Uterus (tissue), 4 donors: ENCODE data around the gene MTFMT. TPM values are rescaled to one million over a fixed set of nuclear protein-coding genes. Genes with fewer than 3 reads are reported as not detected.
"Not testable (repeated sequence)": the region's sequence is repeated elsewhere in the genome, so short reads cannot be mapped to it uniquely, and the experiment has no call there.

Experiments
- DNase-seq, 2 donors: peaks; one replicate each; pipeline ENCODE4 v3.0.0-alpha.2; 2019 to 2020
- H3K27ac ChIP-seq, 2 donors: fragments of 200-600 bp; sonication (generic); 1 replicate in 1 of 2; 2 replicates in 1 of 2; pipeline ENCODE4 v1.5.1; 2016 to 2018
- H3K27me3 ChIP-seq, 2 donors: fragments of 200-600 bp; sonication (generic); one replicate each; pipeline ENCODE4 v1.5.1; 2018 to 2019; ENCODE audit warnings: control low read depth in 1 of 2
- H3K36me3 ChIP-seq, 2 donors: fragments of 200-600 bp; sonication (generic); one replicate each; pipeline ENCODE4 v1.5.1; 2019; ENCODE audit warnings: control low read depth in 1 of 2
- H3K4me1 ChIP-seq, 2 donors: fragments of 200-600 bp; sonication (generic); one replicate each; pipeline ENCODE4 v1.5.1; 2018 to 2019; ENCODE audit warnings: control low read depth in 1 of 2
- H3K4me3 ChIP-seq, 2 donors: fragments of 200-600 bp; sonication (generic); 1 replicate in 1 of 2; 2 replicates in 1 of 2; pipeline ENCODE4 v1.5.1; 2018 to 2019; ENCODE audit warnings: mild to moderate bottlenecking in 1 of 2
- H3K9me3 ChIP-seq, 2 donors: fragments of 200-600 bp; sonication (generic); one replicate each; pipeline ENCODE4 v1.5.1; 2019; ENCODE audit warnings: control low read depth in 1 of 2
- CTCF ChIP-seq, 4 experiments: fragments of 200-600 bp in 2 of 4; fragments of 450-650 bp in 2 of 4; sonication (generic) in 2 of 4; IDR thresholded peaks; one replicate each; pipeline ENCODE4 v1.5.1; 2016 to 2019; ENCODE audit warnings: antibody characterized with exemption in 4 of 4, mild to moderate bottlenecking in 2 of 4, moderate library complexity in 1 of 4
- POLR2A ChIP-seq, 2 donors: fragments of 450-650 bp; IDR thresholded peaks; one replicate each; pipeline ENCODE4 v1.6.1; 2016; ENCODE audit warnings: antibody characterized with exemption in 2 of 2, mild to moderate bottlenecking in 1 of 2, moderate library complexity in 1 of 2
- intact Hi-C: fragments of 100-400 bp; cut with DNase I; formaldehyde crosslinking; loops from one replicate; pipeline ENCODE4 v1.15.1; 2023; ENCODE audit warnings: low total_unique reads
- total RNA-seq, 4 donors: library from RNA; depleted of rRNA in 3 of 4; stranded (reverse); fragments of >200 nt in 3 of 4; gene quantifications; one replicate each; pipeline versions ENCODE4 v1.1.0 to v1.2.4, GENCODE V29; 2014 to 2023
- donor health status: DM: yes; HTN: yes; CAD: no.

Gene MTFMT
- total RNA-seq: 10 to 100 TPM; 11.5 to 30.1 (median 21.0) TPM

GRCh38 chr15:65028921-65029735 is at the start of gene MTFMT:
TSS of gene MTFMT (minus strand) at chr15:65029639. CDS start at chr15:65029613, 26 bp downstream.
- Histone ChIP-seq H3K9me3 (no peaks in the 10 kb centered on the region), H3K4me3 (peak within 1 kb of the TSS; percentile 75 to 89), H3K4me1 (no peaks in the 10 kb centered on the region), H3K36me3 (no peaks in the 10 kb centered on the region), H3K27me3 (no peaks in the 10 kb centered on the region), H3K27ac (peak within 1 kb of the TSS; percentile 75 to 81)
- peak; percentile 91 to 95 for DNase-seq
- TF ChIP-seq CTCF (IDR thresholded peaks at IDR 0.05) (peak; percentile 12 to 42 (median 20)), POLR2A (IDR thresholded peaks at IDR 0.05) (peak; percentile 94 to 95)
- intact Hi-C loops: no loop called here

GRCh38 chr15:65077981-65078352 is 48.5 kb upstream of the MTFMT start:
- H3K4me3 ChIP-seq: no peak overlapping the region

GRCh38 chr15:65077291-65077980 is 48.0 kb upstream of the MTFMT start:
- no peaks in the 10 kb centered on the region for H3K36me3 ChIP-seq
- H3K4me1 ChIP-seq: peaks cover 5 to 21% of the 10 kb centered on the region in 2 donors
- peak overlapping the region in 1 of 2 donors; percentile 52 for H3K27ac ChIP-seq
- intact Hi-C loops: no loop called here
- no peak for DNase-seq
- H3K4me3 ChIP-seq: no peak overlapping the region
- TF ChIP-seq CTCF (IDR thresholded peaks at IDR 0.05) (no peak), POLR2A (IDR thresholded peaks at IDR 0.05) (no peak)
- H3K9me3 ChIP-seq: no peaks in the 10 kb centered on the region
- H3K27me3 ChIP-seq: no peaks in the 10 kb centered on the region

More at GRCh38 chr15:65077981-65078352, 48.5 kb upstream of the MTFMT start:
- DNase-seq: peak; percentile 79 to 80
- Histone ChIP-seq H3K4me1 (peaks cover 6 to 23% of the 10 kb centered on the region in 2 donors), H3K27me3 (no peaks in the 10 kb centered on the region), H3K36me3 (no peaks in the 10 kb centered on the region), H3K9me3 (no peaks in the 10 kb centered on the region), H3K27ac (no peak overlapping the region)
- intact Hi-C loops: no loop called here
- no peak for TF ChIP-seq POLR2A (IDR thresholded peaks at IDR 0.05)
- peak; percentile 65 to 84 (median 78) for TF ChIP-seq CTCF (IDR thresholded peaks at IDR 0.05)

- no peak for TF ChIP-seq POLR2A (IDR thresholded peaks at IDR 0.05)
- TF ChIP-seq CTCF (IDR thresholded peaks at IDR 0.05): no peak
- Histone ChIP-seq H3K27ac (peak within 1 kb of the TSS in 1 of 2 donors; percentile 52), H3K4me3 (no peak within 1 kb of the TSS), H3K9me3 (no peaks in the 10 kb centered on the region), H3K4me1 (peaks cover 3 to 23% of the 10 kb centered on the region in 2 donors), H3K27me3 (no peaks in the 10 kb centered on the region), H3K36me3 (no peaks in the 10 kb centered on the region)
- DNase-seq: no peak
- intact Hi-C loops: no loop called here
Measured at GRCh38 chr15:65076486-65077290, 47.2 kb upstream of the MTFMT start, which contains the start of gene KBTBD13. TSS of gene KBTBD13 (plus strand) at chr15:65076746. CDS start at chr15:65076816, 70 bp downstream.

- Histone ChIP-seq H3K27ac (peak overlapping the region in 1 of 2 donors; percentile 52), H3K4me1 (peaks cover 3 to 32% of the 10 kb centered on the region in 2 donors)
- H3K27me3 ChIP-seq, H3K9me3 ChIP-seq, intact Hi-C loops, H3K4me3 ChIP-seq, DNase-seq, H3K36me3 ChIP-seq: not testable (repeated sequence)
Measured at GRCh38 chr15:65075607-65076395, 46.4 kb upstream of the MTFMT start.

GRCh38 chr15:65074946-65075345 is 45.5 kb upstream of the MTFMT start:
- H3K36me3 ChIP-seq, DNase-seq, H3K27ac ChIP-seq, H3K4me3 ChIP-seq, H3K9me3 ChIP-seq, intact Hi-C loops, H3K27me3 ChIP-seq: not testable (repeated sequence)
- H3K4me1 ChIP-seq: peaks cover 4 to 37% of the 10 kb centered on the region in 2 donors
